Cardiac fibroblast (primary cell): Measurements from ENCODE around the gene ANKRD50.

Experiments used
- DNase-seq, 2 donors: peaks; one replicate each; pipeline versions ENCODE4 v3.0.0 to v3.0.0-alpha.2; 2010; ENCODE audit warnings: low read depth in 2 of 2
- H3K4me3 ChIP-seq, 2 donors: replicated peaks in 1 of 2; 1 replicate in 1 of 2; 2 replicates in 1 of 2; pipeline ENCODE4 v1.5.1; 2011; ENCODE audit warnings: low read depth in 2 of 2, low read length in 2 of 2, mild to moderate bottlenecking in 2 of 2, moderate library complexity in 1 of 2
- TF ChIP-seq, protein P1 (sequence below): IDR thresholded peaks from one replicate; pipeline ENCODE4 v1.5.1; 2011; ENCODE audit warnings: low read depth, mild to moderate bottlenecking, low read length, inconsistent platforms

Gene ANKRD50

DNA sequence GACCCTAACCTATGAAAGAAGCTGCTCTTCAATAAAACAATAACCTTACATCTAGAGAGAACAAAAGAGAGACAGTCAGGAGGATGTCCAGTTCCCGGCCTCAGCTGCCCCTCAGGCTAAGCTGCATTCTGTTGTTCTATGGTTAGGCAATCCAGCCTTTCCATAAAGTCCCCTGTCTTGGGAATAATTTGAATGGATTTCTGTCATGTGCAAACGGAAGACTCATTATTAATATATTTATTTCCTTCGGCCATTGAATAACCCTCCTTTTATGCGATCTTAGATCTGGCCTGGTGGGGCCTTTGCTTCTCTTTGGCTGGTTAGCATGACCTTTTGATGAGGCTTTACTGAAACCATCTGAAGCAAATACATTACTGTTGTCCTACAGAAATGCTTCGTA is 80.1 kb downstream of the ANKRD50 start:
- H3K4me3 ChIP-seq: no peak overlapping the region
- TF ChIP-seq, protein P1, sequence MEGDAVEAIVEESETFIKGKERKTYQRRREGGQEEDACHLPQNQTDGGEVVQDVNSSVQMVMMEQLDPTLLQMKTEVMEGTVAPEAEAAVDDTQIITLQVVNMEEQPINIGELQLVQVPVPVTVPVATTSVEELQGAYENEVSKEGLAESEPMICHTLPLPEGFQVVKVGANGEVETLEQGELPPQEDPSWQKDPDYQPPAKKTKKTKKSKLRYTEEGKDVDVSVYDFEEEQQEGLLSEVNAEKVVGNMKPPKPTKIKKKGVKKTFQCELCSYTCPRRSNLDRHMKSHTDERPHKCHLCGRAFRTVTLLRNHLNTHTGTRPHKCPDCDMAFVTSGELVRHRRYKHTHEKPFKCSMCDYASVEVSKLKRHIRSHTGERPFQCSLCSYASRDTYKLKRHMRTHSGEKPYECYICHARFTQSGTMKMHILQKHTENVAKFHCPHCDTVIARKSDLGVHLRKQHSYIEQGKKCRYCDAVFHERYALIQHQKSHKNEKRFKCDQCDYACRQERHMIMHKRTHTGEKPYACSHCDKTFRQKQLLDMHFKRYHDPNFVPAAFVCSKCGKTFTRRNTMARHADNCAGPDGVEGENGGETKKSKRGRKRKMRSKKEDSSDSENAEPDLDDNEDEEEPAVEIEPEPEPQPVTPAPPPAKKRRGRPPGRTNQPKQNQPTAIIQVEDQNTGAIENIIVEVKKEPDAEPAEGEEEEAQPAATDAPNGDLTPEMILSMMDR: no peak
- no peak for DNase-seq

DNA sequence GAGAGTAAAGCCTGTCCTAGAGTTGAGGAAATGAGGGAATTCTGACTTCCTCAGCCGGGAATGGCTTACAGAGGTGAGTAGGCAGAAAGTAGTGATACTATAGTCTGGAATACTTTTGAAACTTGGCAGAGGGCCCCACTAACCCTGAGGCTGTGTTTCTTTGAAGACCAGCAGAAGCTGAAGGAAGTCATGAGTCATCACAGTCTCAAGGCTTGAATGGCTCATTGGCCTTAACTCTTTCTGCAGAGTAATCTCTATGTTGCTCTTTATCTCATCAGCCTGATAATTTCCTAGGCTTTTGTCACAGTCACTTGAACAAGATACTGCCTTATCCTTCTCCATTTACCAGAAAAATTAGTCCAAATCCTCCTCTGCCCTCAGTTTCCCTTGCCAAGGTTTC is 80.8 kb downstream of the ANKRD50 start:
- TF ChIP-seq, protein P1: no peak
- peak; percentile 94 to 97 for DNase-seq
- H3K4me3 ChIP-seq: no peak overlapping the region

DNA sequence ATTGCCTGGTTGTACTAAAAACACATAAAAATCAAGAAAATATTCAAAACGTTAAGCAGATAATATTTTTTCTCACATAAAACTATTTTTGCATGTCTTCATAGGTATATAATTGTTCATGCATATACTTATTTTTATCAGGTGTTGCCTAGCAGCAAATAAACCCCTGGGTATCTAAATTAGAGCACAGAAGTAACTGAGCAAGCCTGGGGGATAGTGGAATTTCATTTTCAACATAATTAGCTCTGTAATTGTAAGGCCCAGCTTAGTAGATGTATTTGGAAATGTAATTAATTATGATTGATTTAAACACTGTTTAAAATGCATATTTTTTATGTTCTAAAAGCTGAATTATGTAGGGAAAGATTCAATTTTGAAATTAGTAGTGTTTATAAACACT is 82.9 kb downstream of the ANKRD50 start:
- TF ChIP-seq, protein P1: no peak
- DNase-seq: no peak
- no peak overlapping the region for H3K4me3 ChIP-seq
